ENCODE measurements around the gene FAM240A.
A peak's percentile ranks its signal among the peaks of the same experiment; 100 is the strongest.

The FAM240A gene

DNA sequence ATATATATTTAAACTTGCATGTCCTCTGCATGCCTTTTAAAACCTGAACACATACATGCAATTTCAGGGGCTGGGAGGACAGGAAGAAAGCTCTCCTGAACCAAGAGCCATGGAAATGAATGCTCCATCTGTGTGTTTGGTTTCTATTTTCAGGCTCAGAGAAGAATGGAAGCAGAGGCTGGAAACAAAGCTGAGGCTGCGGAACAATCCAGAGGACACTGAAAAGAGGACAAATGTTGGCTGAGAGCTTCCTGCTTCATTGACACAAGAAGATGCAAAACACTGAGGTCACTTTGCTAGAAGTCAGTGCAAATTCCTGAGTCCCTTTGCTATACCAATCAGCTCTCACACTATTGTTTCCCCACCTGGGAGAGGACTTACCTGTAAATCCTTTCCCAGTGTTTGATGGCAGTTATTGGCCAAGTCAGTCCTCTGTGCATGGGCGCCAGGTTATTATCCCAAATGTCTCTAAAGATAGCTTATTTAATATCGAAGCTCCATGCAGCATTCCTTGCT is 12.7 kb downstream of the FAM240A start:
- no peak for DNase-seq (ENCODE audit: low read depth in 1 of 2, low spot score in 1 of 2)

GRCh38 chr3:46626039-46626438 is 13.7 kb downstream of the FAM240A start:
- DNase-seq (ENCODE audit: low read depth in 1 of 2, low spot score in 1 of 2), result no peak

- no peak for DNase-seq (ENCODE audit: low read depth in 1 of 2, low spot score in 1 of 2)
These were observed 14.8 kb downstream of the FAM240A start for GRCh38 chr3:46627078-46627477.

GRCh38 chr3:46628901-46629369 is 16.6 kb downstream of the FAM240A start:
- no peak for DNase-seq (ENCODE audit: low read depth in 1 of 2, low spot score in 1 of 2)

DNA sequence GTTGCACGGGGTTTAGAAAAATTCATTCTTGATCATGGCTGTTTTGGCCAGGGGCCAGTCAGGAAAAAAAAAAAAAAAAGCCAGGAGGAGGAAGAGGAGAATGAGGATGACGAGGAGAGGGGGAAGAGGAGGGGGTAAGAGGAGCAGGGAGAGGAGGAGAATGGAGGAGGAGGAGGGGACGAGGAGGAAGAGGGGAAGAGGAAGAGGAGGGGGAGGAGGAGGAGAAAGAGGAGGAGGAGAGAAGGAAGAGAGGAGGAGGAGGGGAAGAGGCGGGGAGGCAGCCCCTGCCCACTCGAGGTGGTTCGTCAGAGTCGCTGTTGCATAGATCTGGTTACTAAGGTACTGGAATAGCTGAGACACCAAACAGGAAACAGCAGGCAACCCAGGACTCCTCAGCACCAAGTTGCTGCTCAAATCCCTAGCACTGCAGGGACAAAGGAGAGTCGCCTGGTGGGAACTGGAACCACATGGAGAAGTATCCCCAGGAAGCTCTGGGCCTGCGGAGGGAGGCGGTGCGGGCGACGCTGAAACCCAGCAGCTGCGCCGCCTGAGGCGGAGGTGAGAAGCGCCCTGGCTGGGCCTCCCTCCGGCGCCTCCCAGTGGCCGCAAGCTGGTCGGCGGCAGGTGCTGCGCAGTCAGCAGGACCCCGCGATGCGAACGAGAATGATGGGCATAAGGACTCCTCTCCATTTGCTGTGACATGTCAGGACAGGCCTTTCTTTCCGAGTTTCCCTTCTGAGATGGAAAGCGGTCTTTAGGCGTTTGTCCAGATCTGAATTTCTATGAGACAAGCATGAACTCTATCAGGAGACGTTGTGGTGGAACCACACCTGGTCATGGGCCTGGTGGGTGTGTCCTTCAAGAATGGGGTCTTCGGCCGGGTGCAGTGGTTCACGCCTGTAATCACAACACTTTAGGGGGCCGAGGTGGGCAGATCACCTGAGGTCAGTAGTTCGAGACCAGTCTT is 17.5 kb downstream of the FAM240A start:
- DNase-seq (ENCODE audit: low read depth in 1 of 2, low spot score in 1 of 2), result peak; percentile 53 to 64

DNA sequence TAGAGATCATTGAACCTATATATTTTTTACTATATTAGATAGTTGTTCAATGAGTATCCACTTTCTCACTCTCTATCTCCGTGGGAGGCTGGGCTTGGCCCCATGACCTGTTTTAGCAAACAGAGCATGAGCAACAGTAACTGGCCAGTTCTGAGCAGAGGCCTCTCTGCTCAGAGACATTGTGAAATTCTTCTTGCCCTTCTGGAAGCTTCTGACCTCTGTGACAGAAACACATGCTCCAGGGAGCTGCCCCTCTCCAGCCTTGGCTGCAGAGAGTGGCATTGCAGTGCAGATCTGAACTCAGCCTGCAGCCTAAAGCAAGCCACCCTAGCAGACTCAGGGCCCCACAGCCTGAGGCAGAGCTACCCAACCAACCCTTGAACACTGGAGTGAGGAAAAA is 20.5 kb downstream of the FAM240A start:
- no peak for DNase-seq (ENCODE audit: low read depth in 1 of 2, low spot score in 1 of 2)

DNA sequence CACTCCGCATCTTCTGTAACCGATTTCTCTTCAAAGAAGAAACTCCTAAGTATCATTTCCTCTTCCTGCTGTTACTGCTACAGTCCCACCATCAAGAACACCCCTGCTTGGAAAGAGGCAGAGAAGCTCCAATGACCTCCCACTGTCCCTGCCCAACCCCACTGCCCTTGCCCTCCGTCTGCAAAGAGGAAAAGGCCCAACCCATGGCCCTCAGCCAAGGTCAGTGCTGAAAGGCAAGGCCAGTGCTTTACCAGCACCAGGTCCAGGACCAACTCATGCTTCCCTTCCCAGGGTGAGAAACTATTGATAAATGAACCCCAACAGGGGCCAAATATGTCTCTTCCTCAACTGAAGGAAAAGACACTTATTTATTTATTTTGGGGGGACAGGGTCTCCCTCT is 22.5 kb downstream of the FAM240A start:
- no peak for DNase-seq (ENCODE audit: low read depth in 1 of 2, low spot score in 1 of 2)

GRCh38 chr3:46639221-46639620 is 26.9 kb downstream of the FAM240A start:
- no peak for DNase-seq (ENCODE audit: low read depth in 1 of 2, low spot score in 1 of 2)

- DNase-seq (ENCODE audit: low read depth in 1 of 2, low spot score in 1 of 2), result no peak
These were observed 28.6 kb downstream of the FAM240A start for GRCh38 chr3:46640927-46641326.

GRCh38 chr3:46642971-46643370 is 30.6 kb downstream of the FAM240A start:
- DNase-seq (ENCODE audit: low read depth in 1 of 2, low spot score in 1 of 2), result no peak

- no peak for DNase-seq (ENCODE audit: low read depth in 1 of 2, low spot score in 1 of 2)
These were observed 31.4 kb downstream of the FAM240A start for GRCh38 chr3:46643701-46644100.

DNA sequence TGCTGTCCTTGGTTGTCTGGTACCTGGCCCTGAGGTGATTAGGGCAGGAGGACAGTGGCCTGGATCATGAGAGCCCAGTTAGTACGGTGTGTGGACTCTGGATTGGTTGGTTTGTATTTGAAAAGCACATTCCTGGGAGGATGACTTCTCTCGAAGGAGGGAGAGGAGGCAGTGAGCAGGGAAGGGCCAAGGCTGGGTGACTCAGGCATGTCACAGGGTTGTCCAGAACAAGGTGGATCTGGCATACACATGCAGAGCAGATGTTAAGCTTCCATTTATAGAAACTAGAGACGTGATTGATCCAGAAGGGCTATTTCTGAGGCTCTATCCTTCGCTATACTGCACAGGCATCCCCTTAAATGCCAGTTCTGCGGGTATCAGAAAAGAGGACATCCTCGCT is 34.4 kb downstream of the FAM240A start:
- no peak for DNase-seq (ENCODE audit: low read depth in 1 of 2, low spot score in 1 of 2)

DNA sequence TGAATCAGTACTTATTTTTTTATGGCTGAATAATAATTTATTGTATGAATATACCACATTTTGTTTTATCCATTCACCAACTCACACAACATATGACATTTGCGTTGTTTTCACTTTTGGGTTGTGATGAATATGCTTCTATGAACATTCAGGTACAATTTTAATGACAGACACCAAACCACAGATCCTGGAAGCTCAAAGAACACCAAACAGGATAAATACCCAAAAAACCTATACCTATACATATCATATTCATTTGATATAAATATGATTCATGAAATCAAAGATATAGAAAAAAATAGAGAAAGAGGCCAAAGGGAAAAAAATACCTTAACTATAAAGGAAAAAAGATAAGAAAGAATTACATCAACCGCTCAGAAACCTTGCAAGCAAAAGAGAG is 35.8 kb downstream of the FAM240A start:
- DNase-seq (ENCODE audit: low read depth in 1 of 2, low spot score in 1 of 2), result no peak

- DNase-seq (ENCODE audit: low read depth in 1 of 2, low spot score in 1 of 2), result no peak
These were observed 37.1 kb downstream of the FAM240A start for GRCh38 chr3:46649436-46649835.

DNA sequence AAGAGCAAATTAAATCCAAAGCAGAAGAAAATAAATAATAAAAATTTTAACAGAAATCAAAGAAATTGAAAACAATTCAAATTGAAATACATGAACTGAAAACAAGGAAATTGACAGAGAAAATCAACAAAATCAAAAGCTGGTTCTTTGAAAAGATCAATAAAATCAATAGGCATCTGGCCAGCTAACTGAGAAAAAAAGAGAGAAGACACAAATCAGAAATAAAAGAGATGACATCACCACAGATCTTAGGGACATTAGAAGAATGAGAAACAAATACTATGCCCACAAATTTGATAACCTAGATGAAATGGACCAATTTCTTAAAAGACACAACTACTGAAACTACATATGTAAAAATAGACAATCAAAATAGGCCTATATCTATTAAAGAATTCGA is 38.8 kb downstream of the FAM240A start:
- DNase-seq (ENCODE audit: low read depth in 1 of 2, low spot score in 1 of 2), result no peak

DNA sequence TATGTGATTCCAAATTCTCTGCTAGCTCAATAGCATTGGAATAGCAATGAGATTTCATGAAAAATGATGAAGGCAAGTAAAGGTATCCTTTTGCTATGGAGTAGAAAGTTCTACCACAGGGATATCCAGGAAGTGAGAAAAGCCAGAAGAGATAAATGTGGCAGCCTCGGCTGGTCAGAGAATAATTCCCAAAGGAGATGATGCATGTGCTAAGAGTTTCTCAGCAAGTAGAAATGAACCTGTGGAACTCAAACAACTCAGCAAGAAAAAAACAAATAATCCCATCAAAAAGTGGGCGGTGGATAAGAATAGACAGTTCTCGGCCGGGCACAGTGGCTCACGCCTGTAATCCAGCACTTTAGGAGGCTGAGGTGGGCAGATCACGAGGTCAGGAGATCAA is 42.9 kb downstream of the FAM240A start:
- no peak for DNase-seq (ENCODE audit: low read depth in 1 of 2, low spot score in 1 of 2)

DNA sequence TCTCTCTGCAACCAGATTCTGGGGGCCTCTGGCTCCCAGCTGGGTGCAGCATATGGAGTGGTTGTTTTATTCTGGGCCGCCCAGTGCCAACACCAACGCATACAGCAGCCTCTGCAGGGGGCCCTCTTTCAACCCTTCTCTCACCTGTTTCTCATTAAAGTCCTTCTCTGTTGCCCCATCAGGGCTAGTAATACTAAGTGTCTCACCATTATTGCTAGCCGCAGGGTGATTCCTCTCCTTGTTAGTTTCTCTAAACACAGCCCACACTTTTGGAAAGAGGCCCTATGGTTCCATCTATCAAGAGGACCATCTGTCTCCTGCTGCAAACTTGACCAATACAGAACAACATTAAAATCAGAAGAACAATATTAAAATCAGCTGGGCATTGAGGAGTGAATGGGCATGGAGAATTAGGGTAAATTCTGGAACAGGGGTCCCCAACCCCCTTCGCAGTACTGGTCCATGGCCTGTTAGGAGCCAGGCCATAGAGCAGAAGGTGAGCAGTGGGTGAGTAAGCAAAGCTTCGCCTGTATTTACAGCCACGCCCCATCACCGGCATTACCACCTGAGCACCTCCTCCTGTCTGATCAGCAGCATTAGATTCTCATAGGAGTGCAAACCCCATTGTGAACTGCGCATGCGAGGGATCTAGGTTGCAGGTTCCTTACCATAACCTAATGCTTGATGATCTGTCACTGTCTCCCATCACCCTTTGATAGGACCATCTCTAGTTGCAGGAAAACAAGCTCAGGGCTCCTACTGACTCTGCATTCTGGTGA is 44.6 kb downstream of the FAM240A start:
- no peak for DNase-seq (ENCODE audit: low read depth in 1 of 2, low spot score in 1 of 2)

- no peak for DNase-seq (ENCODE audit: low read depth in 1 of 2, low spot score in 1 of 2)
These were observed 47.0 kb downstream of the FAM240A start for GRCh38 chr3:46659285-46659684.

- no peak for DNase-seq (ENCODE audit: low read depth in 1 of 2, low spot score in 1 of 2)
These were observed 47.7 kb downstream of the FAM240A start for GRCh38 chr3:46660003-46660402.

GRCh38 chr3:46660543-46661523 is 48.5 kb downstream of the FAM240A start:
- DNase-seq (ENCODE audit: low read depth in 1 of 2, low spot score in 1 of 2), result no peak
